ENCODE measurements around the gene GOSR1.

The GOSR1 gene

GRCh38 chr17:30550512-30551273, 73.5 kb downstream of the GOSR1 start (continued):
- no peak for TF ChIP-seq ZBTB10 (tag by site-specific recombination; IDR thresholded peaks at IDR 0.05)
- TF ChIP-seq KLF17 (tag by site-specific recombination; IDR thresholded peaks at IDR 0.05), result 0 out of 2 replicates have a peak, but pooled peaks have one; percentile 28
- TF ChIP-seq ZNF544 (tag by site-specific recombination; IDR thresholded peaks at IDR 0.05), result no peak
- peak; percentile 69; the same call in 1 of the 2 replicates for TF ChIP-seq KLF1 (tag by site-specific recombination; IDR thresholded peaks at IDR 0.05)
- no peak for TF ChIP-seq ZNF645 (tag by site-specific recombination; IDR thresholded peaks at IDR 0.05)
- TF ChIP-seq ZNF658 (tag by site-specific recombination; IDR thresholded peaks at IDR 0.05), result no peak
- 0 out of 2 replicates have a peak, but pooled peaks have one; percentile 16 for TF ChIP-seq GLIS2 (tag by site-specific recombination; IDR thresholded peaks at IDR 0.05)
- TF ChIP-seq PRDM2 (tag by site-specific recombination; IDR thresholded peaks at IDR 0.05; ENCODE audit: borderline replicate concordance), result no peak
- no peak for TF ChIP-seq ZNF660 (tag by site-specific recombination; IDR thresholded peaks at IDR 0.05)
- TF ChIP-seq ZNF529 (tag by site-specific recombination; IDR thresholded peaks at IDR 0.05; ENCODE audit: insufficient replicate concordance), result no peak
- no peak for TF ChIP-seq ZNF266 (tag by site-specific recombination; IDR thresholded peaks at IDR 0.05; ENCODE audit: low read depth)
- TF ChIP-seq GLIS1 (tag by site-specific recombination; IDR thresholded peaks at IDR 0.05), result peak; percentile 57
- TF ChIP-seq ZNF280C (tag by site-specific recombination; IDR thresholded peaks at IDR 0.05), result no peak
- no peak for TF ChIP-seq KLF9 (tag by site-specific recombination; IDR thresholded peaks at IDR 0.05; ENCODE audit: low read depth)
- TF ChIP-seq ZNF830 (tag by site-specific recombination; IDR thresholded peaks at IDR 0.05; ENCODE audit: low read depth), result no peak
- TF ChIP-seq ZNF670 (tag by site-specific recombination; IDR thresholded peaks at IDR 0.05; ENCODE audit: low read depth), result no peak
- no peak for TF ChIP-seq ZNF155 (tag by site-specific recombination; IDR thresholded peaks at IDR 0.05)
- no peak for TF ChIP-seq IKZF3 (tag by site-specific recombination; IDR thresholded peaks at IDR 0.05)
- 0 out of 2 replicates have a peak, but pooled peaks have one; percentile 14 for TF ChIP-seq ZIC2 (tag by site-specific recombination; IDR thresholded peaks at IDR 0.05)
- TF ChIP-seq ZNF366 (tag by site-specific recombination; conservative IDR thresholded peaks at IDR 0.05), result no peak
- TF ChIP-seq ZNF362 (tag by site-specific recombination; IDR thresholded peaks at IDR 0.05), result no peak
- no peak for TF ChIP-seq ZNF214 (tag by site-specific recombination; IDR thresholded peaks at IDR 0.05; ENCODE audit: borderline replicate concordance)
- TF ChIP-seq SALL2 (tag by site-specific recombination; IDR thresholded peaks at IDR 0.05; ENCODE audit: borderline replicate concordance), result no peak

Measured in HEK293 (cell line).